CD4-positive, alpha-beta T cell treated with Interleukin-4 for 1 hour (primary cell): ENCODE results near the gene ASB6.

ENCODE experiments used
- DNase-seq, 2 donors: peaks; one replicate each; pipeline ENCODE4 v3.0.0-alpha.2; 2020 to 2022

ASB6 gene

GRCh38 chr9:129641750-129642585 lies at the start of gene ASB6:
Gene ASB6 (minus strand): TSS chr9:129642151. CDS start chr9:129641999, 152 bp downstream.
- DNase-seq: peak; percentile 92 to 94

GRCh38 chr9:129688285-129689043 lies 46.5 kb upstream of the ASB6 start:
- DNase-seq: no peak

GRCh38 chr9:129687391-129687790 lies 45.4 kb upstream of the ASB6 start:
- DNase-seq: no peak

- no peak for DNase-seq
These were observed 44.8 kb upstream of the ASB6 start for GRCh38 chr9:129686736-129687135.

GRCh38 chr9:129685933-129686259 lies 43.9 kb upstream of the ASB6 start:
- no peak for DNase-seq

- no peak for DNase-seq
These were observed 43.4 kb upstream of the ASB6 start for GRCh38 chr9:129685220-129685932.

- DNase-seq: no peak
These were observed 40.4 kb upstream of the ASB6 start for GRCh38 chr9:129682381-129682780.

- no peak for DNase-seq
These were observed 40.0 kb upstream of the ASB6 start for GRCh38 chr9:129681924-129682323.

- no peak for DNase-seq
These were observed 37.6 kb upstream of the ASB6 start for GRCh38 chr9:129679537-129679936.

- no peak for DNase-seq
These were observed 36.9 kb upstream of the ASB6 start for GRCh38 chr9:129678844-129679243.

GRCh38 chr9:129677456-129677855 lies 35.5 kb upstream of the ASB6 start:
- no peak for DNase-seq

- no peak for DNase-seq
These were observed 35.0 kb upstream of the ASB6 start for GRCh38 chr9:129676975-129677374.

- no peak for DNase-seq
These were observed 34.3 kb upstream of the ASB6 start for GRCh38 chr9:129676287-129676686.

- DNase-seq: no peak
These were observed 33.7 kb upstream of the ASB6 start for GRCh38 chr9:129675620-129676019.

GRCh38 chr9:129674229-129674628 lies 32.3 kb upstream of the ASB6 start:
- DNase-seq: no peak

GRCh38 chr9:129673602-129674001 lies 31.7 kb upstream of the ASB6 start:
- no peak for DNase-seq

GRCh38 chr9:129672702-129673101 lies 30.8 kb upstream of the ASB6 start:
- no peak for DNase-seq

GRCh38 chr9:129671519-129671918 lies 29.6 kb upstream of the ASB6 start:
- DNase-seq: no peak

- no peak for DNase-seq
These were observed 29.1 kb upstream of the ASB6 start for GRCh38 chr9:129671065-129671464.

- no peak for DNase-seq
These were observed 28.0 kb upstream of the ASB6 start for GRCh38 chr9:129669946-129670345.

GRCh38 chr9:129669141-129669718 lies 27.3 kb upstream of the ASB6 start:
- DNase-seq: no peak

- DNase-seq: no peak
These were observed 25.9 kb upstream of the ASB6 start for GRCh38 chr9:129667850-129668249.

GRCh38 chr9:129667378-129667777 lies 25.4 kb upstream of the ASB6 start:
- DNase-seq: no peak
